Islet of Langerhans (tissue), 1 donor: ENCODE measurements around the gene DELE1.

Source experiments
- FAIRE-seq: peaks from one replicate; lab custom pipeline; 2011; peaks lifted over from hg19 to GRCh38; lab: Jason Lieb, UNC

The DELE1 gene, protein sequence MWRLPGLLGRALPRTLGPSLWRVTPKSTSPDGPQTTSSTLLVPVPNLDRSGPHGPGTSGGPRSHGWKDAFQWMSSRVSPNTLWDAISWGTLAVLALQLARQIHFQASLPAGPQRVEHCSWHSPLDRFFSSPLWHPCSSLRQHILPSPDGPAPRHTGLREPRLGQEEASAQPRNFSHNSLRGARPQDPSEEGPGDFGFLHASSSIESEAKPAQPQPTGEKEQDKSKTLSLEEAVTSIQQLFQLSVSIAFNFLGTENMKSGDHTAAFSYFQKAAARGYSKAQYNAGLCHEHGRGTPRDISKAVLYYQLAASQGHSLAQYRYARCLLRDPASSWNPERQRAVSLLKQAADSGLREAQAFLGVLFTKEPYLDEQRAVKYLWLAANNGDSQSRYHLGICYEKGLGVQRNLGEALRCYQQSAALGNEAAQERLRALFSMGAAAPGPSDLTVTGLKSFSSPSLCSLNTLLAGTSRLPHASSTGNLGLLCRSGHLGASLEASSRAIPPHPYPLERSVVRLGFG

DNA sequence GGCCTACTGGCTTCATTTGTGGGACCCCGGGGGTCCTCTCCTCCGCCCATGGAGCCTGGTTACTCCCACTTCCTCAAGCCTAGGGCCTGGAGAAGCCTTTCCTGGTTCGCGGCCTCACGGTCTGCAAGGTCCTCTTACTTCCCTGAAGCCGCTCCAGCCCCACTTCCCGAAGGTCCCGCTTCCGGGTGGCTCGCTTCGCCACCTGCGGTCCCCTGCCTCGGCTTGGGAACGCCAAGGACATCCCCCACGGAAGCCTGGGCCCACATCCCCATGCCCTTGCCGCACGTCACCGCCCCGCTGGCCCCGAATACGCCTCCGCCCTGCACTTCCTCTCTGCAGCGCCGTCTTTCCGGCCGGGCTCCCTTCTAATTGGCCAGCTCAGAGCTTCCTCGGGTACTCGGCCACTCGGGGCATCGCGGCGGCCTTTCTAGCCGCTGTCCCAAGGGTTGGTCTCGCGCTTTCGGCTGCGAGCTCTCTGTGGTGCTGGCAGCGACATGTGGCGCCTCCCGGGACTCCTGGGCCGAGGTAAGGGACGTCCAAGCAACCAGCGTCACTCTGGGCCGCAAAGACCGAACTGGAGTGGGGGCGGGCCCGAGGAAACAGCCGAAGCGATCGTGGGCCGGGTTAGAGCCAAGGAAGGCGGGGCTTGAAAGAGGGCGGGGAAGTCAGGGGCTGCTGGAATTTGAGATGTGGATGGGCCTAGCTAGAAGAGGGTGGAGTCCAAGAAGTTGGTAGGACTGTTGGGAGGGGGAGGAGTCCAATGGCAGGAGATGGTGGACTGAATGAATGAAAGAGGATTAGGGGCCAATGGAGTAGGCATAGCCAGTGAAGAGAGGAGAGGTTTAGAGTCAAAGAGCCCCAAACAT is at the start of gene DELE1:
Gene DELE1 (plus strand): TSS at position 424 of the 866 bp plus-strand sequence. CDS start 71 bp downstream, at position 495.
- no peak for FAIRE-seq

- FAIRE-seq = no peak
Measured at GRCh38 chr5:141873933-141874261, 49.8 kb upstream of the DELE1 start.

- FAIRE-seq = no peak
Measured at GRCh38 chr5:141874262-141874964, 49.3 kb upstream of the DELE1 start.

DNA sequence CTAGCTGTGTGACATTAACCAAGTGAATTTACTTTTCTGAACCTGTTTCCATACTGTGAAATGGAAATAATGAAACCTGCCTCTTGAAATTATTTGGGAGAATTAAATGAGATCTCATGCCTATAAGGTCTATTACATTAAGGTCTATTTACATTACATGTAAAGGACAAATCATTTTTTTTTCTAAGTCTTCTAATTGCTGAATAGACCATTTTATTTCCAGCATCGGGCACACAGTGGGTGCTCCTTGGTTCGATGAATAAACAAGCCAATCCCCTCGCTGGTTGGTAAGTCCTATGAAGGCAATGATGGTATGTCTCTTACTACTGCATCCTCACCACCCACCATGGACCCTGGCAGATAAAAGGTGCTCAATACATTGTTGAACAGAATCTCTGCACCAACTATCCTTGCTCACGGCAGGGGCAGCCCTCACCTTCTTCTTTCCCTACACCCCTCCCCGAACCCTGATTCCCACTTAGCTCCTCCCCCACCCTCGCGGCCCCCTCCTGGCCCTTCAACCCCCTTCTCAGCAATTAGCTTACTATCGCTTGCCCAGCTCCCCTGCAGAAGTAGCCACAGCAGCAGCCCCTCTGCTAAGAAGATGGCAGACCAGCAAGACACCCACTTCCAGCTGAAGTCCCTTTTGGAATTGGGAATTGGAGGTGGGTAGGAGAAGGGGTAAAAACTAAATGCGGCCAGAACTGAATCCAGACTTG is 48.5 kb upstream of the DELE1 start:
- FAIRE-seq = no peak

- no peak for FAIRE-seq
Measured at GRCh38 chr5:141875795-141876627, 47.7 kb upstream of the DELE1 start.

DNA sequence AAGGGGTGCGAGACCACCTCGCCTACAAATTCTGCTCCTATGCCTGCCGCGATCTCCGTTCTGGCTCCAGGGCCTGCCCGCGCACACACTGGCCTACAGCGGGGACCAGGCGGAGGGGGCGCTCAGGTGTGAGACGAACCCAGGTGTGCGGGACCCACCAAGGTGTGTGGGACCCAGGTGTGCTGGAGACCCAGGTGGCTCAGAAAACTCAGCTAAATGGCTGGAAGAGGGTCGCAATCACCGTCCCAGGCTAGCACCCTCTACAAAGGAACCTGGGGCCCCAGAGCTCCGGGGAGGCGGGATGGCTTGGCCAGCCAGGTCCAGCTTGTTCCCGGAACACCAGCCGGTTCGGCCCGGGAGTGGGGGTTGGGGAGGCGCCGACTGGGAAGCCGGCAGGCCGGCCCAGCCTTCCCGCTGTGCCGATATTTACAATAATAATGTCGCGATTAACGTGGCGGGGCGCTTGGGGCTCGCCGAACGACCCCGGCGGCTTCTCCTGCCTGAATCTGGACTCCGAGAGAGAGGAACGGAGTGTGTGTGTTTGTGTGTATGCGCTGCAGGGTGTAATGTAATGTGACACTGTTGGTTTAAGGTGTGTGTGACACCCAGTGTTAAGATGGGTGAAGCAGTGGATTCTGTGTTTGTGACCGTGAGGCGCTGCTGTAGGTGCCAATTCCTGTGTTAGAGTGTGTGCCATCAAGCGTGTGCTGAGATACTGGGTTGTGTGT is 46.9 kb upstream of the DELE1 start:
- FAIRE-seq = no peak

- FAIRE-seq = no peak
Measured at GRCh38 chr5:141877356-141878185, 46.1 kb upstream of the DELE1 start.

DNA sequence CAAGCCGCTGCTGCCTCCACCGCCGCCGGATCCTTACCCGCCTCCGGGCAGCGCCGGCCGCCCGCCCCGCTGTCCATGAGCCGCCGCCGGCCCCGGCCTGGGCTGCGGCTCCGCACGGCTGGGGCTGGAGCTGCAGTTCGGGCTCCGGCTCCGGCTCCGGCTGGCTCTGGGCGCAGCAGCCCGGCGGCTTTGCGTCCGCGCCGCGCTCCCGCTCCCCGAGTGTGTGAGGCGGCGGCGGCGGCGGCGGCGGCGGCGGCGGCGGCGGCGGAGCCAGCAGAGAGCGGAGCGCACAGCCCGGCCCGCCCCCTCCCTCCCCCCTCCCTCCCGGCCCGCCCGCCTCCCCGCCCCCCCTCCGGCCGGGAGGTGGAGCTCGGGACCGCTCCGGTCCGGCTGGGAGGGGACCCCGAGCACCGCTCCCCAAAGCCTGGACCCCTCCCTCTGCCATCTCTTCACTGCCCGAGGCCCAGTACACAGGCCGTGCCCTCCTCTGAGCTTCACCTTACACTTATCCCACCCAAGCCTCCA is 45.4 kb upstream of the DELE1 start, which contains the start of gene PCDH1:
Gene PCDH1 (minus strand): TSS at position 225 of the 525 bp plus-strand sequence. CDS start 148 bp downstream, at position 77.
- no peak for FAIRE-seq

DNA sequence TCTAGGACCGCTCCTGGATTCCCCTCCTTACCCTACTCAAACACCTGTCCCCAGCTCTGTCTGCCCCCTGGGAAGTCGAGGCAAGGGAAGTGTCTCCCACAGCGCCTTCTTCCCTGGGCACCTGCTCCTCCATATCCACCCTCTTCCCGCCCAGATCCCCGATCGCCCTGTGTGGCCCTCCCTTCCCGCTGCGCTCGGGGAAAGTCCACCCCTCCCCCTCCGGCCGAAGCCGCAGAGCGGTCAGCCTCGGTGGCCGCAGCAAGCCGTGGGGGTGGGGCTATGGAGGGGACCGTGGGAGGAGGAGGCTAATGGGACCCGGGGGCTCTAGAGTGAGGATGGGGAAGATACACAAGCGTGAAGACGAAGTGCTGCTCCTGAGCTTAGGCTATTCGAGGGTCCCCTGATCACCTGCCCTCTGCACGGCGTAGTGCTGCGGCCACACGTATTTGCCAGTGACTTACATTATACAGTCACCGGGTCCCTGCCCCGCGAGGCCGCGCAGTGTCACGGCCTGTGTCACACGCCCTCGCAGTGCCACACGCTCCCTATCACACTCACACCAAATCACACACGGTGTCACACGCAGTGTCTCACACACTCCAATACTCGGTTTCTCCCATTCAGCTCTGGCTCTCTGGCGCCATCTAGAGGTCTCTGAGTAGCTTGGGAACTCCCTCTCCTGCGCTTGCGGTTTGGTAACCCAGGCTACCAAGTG is 44.8 kb upstream of the DELE1 start:
- peak; percentile 13 for FAIRE-seq

GRCh38 chr5:141879426-141879759 is 44.3 kb upstream of the DELE1 start:
- FAIRE-seq = no peak

DNA sequence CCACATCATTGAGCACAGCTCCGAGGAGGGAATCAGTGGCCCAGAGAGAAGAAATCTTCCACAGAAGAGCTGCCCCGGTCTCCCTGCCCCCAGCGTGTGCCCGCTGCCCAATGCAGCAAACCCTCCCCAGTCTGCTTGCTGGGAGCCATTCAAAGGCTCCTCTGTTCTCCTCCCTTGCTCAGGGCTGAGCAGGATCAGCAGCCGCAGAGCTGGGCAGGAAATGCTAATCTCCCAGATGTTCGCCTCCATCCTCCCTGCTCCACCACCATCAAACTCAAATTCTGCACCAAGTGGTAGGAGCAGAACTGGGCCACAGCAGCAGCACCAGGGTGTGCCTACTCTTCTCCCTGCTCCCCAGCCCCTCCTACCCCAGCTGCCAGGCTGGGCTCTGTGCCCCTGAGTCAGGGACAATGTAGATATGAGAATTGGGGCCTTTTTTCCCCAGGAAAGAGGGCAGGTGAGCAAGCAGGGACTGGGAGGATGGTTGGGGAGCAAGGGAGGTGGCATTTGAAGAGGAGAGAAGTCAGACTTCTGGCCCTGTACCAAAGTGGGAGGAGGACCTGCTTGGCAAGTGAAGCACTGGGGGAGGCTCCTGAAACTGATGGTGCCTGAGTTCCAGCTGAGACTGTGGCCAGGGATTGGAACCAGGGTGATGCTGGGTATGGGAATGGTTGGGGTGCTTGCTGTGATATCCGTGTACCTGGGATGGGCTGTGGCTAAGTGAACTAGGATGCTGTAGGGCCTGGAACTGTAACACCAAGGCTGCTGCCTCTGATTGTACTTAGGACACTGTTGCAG is 43.5 kb upstream of the DELE1 start:
- FAIRE-seq = no peak

GRCh38 chr5:141880961-141881801 is 42.5 kb upstream of the DELE1 start:
- no peak for FAIRE-seq

- no peak for FAIRE-seq
Measured at GRCh38 chr5:141881886-141882285, 41.8 kb upstream of the DELE1 start.

DNA sequence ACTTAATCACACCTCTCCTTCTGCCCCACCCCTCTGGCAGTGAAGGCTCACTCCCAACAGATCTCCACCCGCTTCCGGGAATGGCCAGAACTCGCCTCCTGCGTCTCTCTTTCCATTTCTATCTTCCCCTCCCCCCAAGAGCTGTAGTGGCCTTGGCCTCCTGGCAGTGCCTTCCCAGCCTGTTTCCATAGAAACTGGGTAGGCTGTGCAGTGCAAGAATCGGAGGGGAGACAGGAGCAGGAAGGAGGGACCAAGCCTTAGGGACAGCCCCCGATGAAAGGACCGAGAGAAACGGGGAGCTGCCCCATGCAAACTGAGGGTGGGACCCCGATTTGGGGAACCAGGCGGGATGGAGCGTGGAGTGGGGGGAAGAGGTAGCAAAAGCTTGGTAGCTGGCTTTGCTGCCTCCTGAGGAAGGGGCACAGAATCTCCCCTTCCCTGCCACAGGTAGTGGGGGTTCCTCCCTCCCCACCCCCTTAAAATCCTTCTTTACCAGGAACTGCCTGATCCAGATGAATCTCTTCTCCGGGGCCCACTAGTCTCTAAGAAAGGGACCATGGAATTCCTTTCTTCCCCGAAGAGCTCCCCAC is 41.0 kb upstream of the DELE1 start:
- FAIRE-seq = no peak

DNA sequence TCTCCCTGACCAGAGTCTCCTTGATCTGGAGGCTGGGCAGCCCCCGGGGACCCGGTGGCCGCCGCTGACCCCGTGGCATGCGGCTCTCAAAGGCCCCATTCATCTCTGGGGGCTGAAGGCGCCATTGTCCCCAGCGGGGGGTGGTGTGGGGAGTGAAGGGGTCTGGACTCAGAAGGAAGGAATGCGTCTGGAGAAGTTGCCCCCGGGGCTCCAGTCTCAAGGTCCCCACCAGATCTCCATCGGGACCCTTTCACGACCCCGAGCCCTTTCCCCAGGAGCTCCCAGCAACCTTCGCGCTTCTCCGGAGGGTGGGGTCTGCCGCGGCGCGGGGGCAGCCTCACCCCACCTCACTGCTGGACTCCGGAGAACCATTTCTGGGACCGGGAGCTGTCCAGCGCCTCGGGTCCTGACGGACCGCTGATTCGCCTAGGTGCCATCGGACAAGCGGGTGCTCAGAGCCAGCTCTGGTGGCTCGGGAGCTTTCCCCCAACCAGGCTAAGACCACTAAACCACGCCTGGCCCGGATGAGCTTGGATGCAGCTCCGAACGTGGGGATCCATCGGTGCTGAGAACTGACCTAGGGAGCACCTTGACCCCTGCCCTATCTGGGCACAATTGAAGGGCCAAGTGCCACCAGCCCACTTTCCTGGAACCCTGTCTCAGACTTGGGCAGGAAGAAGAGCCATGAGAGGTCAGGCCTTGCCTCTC is 40.3 kb upstream of the DELE1 start:
- no peak for FAIRE-seq

- no peak for FAIRE-seq
Measured at GRCh38 chr5:141883892-141884318, 39.8 kb upstream of the DELE1 start.
